GM12878 (cell line): ENCODE results near the gene SBF2. TPM values are rescaled to one million over a fixed set of nuclear protein-coding genes. Genes with fewer than 3 reads are reported as not detected.

Experiments
- ATAC-seq: fragments of 200-7000 bp; cut with Tn5 transposase; 3 replicates; pipeline ENCODE4 v1.9.1; 2020; ENCODE audit warnings: mild to moderate bottlenecking, moderate library complexity
- BruUV-seq: library from RNA; stranded (reverse); fragments of 400-500 nt; replicated peaks from 2 replicates; lab custom pipeline; 2021; lab: Mats Ljungman, UMichigan
- CTCF ChIA-PET: fragments of 300-600 bp; sonication (Branson Sonifier 250); formaldehyde crosslinking; extraction: SDS; loops from one replicate; lab custom pipeline; 2021; ENCODE audit warnings: inconsistent platforms; lab: Yijun Ruan, JAX
- POLR2A ChIA-PET: fragments of 350-600 bp; formaldehyde crosslinking; extraction: SDS; loops from one replicate; lab custom pipeline; 2021; ENCODE audit warnings: inconsistent platforms; lab: Charles Lee
- RAD21 ChIA-PET: fragments of 300-600 bp; sonication (Branson Sonifier 250); formaldehyde crosslinking; loops from one replicate; lab custom pipeline; 2023; ENCODE audit warnings: antibody characterized with exemption; ENCODE audit not compliant: unreplicated experiment; lab: Charles Lee
- SMC1A ChIA-PET: fragments of 300-600 bp; sonication (Branson Sonifier 250); formaldehyde crosslinking; loops from one replicate; lab custom pipeline; 2023; ENCODE audit not compliant: unreplicated experiment, uncharacterized antibody; lab: Charles Lee
- DNase-seq: peaks from one replicate; pipeline ENCODE4 v3.0.0-alpha.2; 2011; ENCODE audit warnings: low read depth, low spot score
- FAIRE-seq: peaks from 3 replicates; lab custom pipeline; 2011; peaks lifted over from hg19 to GRCh38; lab: Jason Lieb, UNC
- H2AFZ ChIP-seq: 2 replicates; pipeline ENCODE4 v1.6.0; 2011; ENCODE audit warnings: low read depth, low read length, control low read depth; ENCODE audit not compliant: control insufficient read depth
- H3K27ac ChIP-seq: 2 replicates; pipeline ENCODE4 v1.5.1; 2011; ENCODE audit warnings: control low read depth; ENCODE audit not compliant: control insufficient read depth, insufficient read depth
- H3K27me3 ChIP-seq, 2 experiments: replicated peaks in 1 of 2; 2 replicates each; pipeline versions ENCODE4 v1.6.0 to v1.6.1; 2011; ENCODE audit warnings: low read length in 1 of 2; ENCODE audit not compliant: control insufficient read depth in 2 of 2, insufficient read depth in 2 of 2
- H3K36me3 ChIP-seq, 2 experiments: 2 replicates each; pipeline ENCODE4 v1.5.1; 2011; ENCODE audit warnings: low read length in 1 of 2; ENCODE audit not compliant: control insufficient read depth in 2 of 2, insufficient read depth in 2 of 2
- H3K4me1 ChIP-seq: 2 replicates; pipeline ENCODE4 v1.6.1; 2011; ENCODE audit warnings: mild to moderate bottlenecking, low read length, moderate library complexity, mixed read lengths; ENCODE audit not compliant: control insufficient read depth, insufficient read depth
- H3K4me2 ChIP-seq: 2 replicates; pipeline ENCODE4 v1.6.0; 2011; ENCODE audit warnings: control low read depth; ENCODE audit not compliant: control insufficient read depth, insufficient read depth
- H3K4me3 ChIP-seq: fragments of 200-600 bp; sonication (generic); 2 replicates; pipeline ENCODE4 v1.5.1; 2016
- H3K79me2 ChIP-seq: 2 replicates; pipeline ENCODE4 v1.6.0; 2011; ENCODE audit warnings: low read length; ENCODE audit not compliant: control insufficient read depth, insufficient read depth
- H3K9ac ChIP-seq: 2 replicates; pipeline ENCODE4 v1.8.0; 2011; ENCODE audit warnings: low read length, control low read depth, mixed read lengths; ENCODE audit not compliant: control insufficient read depth, insufficient read depth
- H3K9me3 ChIP-seq: replicated peaks from 3 replicates; pipeline ENCODE4 v1.5.1; 2011; ENCODE audit warnings: mild to moderate bottlenecking, low read length; ENCODE audit not compliant: control insufficient read depth, insufficient read depth
- H4K20me1 ChIP-seq: 2 replicates; pipeline ENCODE4 v1.6.0; 2011; ENCODE audit not compliant: control insufficient read depth, insufficient read depth
- CHD1 ChIP-seq: IDR thresholded peaks from 2 replicates; pipeline ENCODE4 v1.6.1; 2012; ENCODE audit warnings: low read depth, low read length, improper control_type of control experiment
- KAT2A ChIP-seq: conservative IDR thresholded peaks from 2 replicates; pipeline ENCODE4 v1.6.1; 2011; ENCODE audit warnings: low read depth, low read length; ENCODE audit not compliant: control insufficient read depth
- MTA2 ChIP-seq: fragments of 450-650 bp; IDR thresholded peaks from 2 replicates; pipeline ENCODE4 v1.6.1; 2016; ENCODE audit warnings: low read depth, mild to moderate bottlenecking, moderate library complexity
- NBN ChIP-seq: fragments of 450-650 bp; IDR thresholded peaks from 2 replicates; pipeline ENCODE4 v1.6.1; 2016
- NR2F1 ChIP-seq: fragments of 450-650 bp; conservative IDR thresholded peaks from 2 replicates; pipeline ENCODE4 v1.6.1; 2017; ENCODE audit warnings: mild to moderate bottlenecking
- RAD21 ChIP-seq: IDR thresholded peaks from 2 replicates; pipeline ENCODE4 v1.6.1; 2011; ENCODE audit warnings: mild to moderate bottlenecking, low read depth, low read length, moderate library complexity; ENCODE audit not compliant: insufficient read depth
- ZNF384 ChIP-seq: IDR thresholded peaks from 2 replicates; pipeline ENCODE4 v1.6.1; 2012; ENCODE audit warnings: low read depth, mild to moderate bottlenecking, low read length, improper control_type of control experiment, borderline replicate concordance
- WGBS: methylation state at CpG from one replicate; pipeline ENCODE4 v1.1.6; 2016; ENCODE audit warnings: low lambda C conversion rate; ENCODE audit not compliant: insufficient replicate concordance, insufficient coverage; ENCODE audit errors: missing lambda C conversion rate; 5-methylcytosine and 5-hydroxymethylcytosine counted together
- in situ Hi-C: fragments of 300-500 bp; cut with MboI; formaldehyde crosslinking; loops from 9 replicates; pipeline ENCODE4 v1.14.3; 2018; ENCODE audit warnings: mixed read lengths
- intact Hi-C: fragments of 100-400 bp; cut with micrococcal nuclease; formaldehyde crosslinking; loops from one replicate; pipeline ENCODE4 v1.14.2; 2022; ENCODE audit not compliant: unreplicated experiment
- polyA plus RNA-seq, 11 experiments: library from polyadenylated mRNA; depleted of rRNA in 4 of 11; unstranded in 6 of 11; stranded (reverse) in 5 of 11; fragments of >200 nt; fragmentation: Nextera tagmentation in 4 of 11; fragmentation: Illumina TruSeq in 1 of 11; extraction: Ambion mirVana in 4 of 11; extraction: Trizol in 1 of 11; gene quantifications; 1 replicate in 1 of 11; 2 replicates in 10 of 11; pipeline versions ENCODE4 v1.2.1 to v1.2.3, GENCODE V29; 2011 to 2016; ENCODE audit warnings: inconsistent platforms in 2 of 11, missing spikeins in 2 of 11, low read depth in 1 of 11
- total RNA-seq, 4 experiments: library from RNA; depleted of rRNA in 3 of 4; stranded (reverse); fragments of >200 nt in 3 of 4; fragmentation: Illumina TruSeq in 1 of 4; extraction: Trizol in 1 of 4; gene quantifications; 2 replicates each; pipeline versions ENCODE4 v1.2.1 to v1.2.3, GENCODE V29; 2013 to 2021
- TF ChIP-seq, protein P1 (sequence below): fragments of 450-650 bp; IDR thresholded peaks from 2 replicates; pipeline ENCODE4 v1.6.1; 2017; ENCODE audit warnings: antibody characterized with exemption, mild to moderate bottlenecking, moderate library complexity
- TF ChIP-seq, protein P2 (sequence below): fragments of 450-650 bp; IDR thresholded peaks from 2 replicates; pipeline ENCODE4 v1.6.1; 2016; ENCODE audit warnings: mild to moderate bottlenecking
- TF ChIP-seq, protein P3 (sequence below): fragments of 450-650 bp; IDR thresholded peaks from 2 replicates; pipeline ENCODE4 v1.6.1; 2018; ENCODE audit warnings: borderline replicate concordance, mild to moderate bottlenecking; ENCODE audit not compliant: partially characterized antibody
- TF ChIP-seq, protein P4 (sequence below): fragments of 450-650 bp; IDR thresholded peaks from 2 replicates; pipeline ENCODE4 v1.6.1; 2017; ENCODE audit warnings: mild to moderate bottlenecking, low read depth, inconsistent platforms; ENCODE audit not compliant: poor library complexity, severe bottlenecking

SBF2 gene
- total and polyA plus RNA-seq, 10 of the 15 experiments (the other 5 are each of a cell fraction or from before 2014, with no cell fraction given): 0.24 to 2.3 (median 1.1) TPM

DNA sequence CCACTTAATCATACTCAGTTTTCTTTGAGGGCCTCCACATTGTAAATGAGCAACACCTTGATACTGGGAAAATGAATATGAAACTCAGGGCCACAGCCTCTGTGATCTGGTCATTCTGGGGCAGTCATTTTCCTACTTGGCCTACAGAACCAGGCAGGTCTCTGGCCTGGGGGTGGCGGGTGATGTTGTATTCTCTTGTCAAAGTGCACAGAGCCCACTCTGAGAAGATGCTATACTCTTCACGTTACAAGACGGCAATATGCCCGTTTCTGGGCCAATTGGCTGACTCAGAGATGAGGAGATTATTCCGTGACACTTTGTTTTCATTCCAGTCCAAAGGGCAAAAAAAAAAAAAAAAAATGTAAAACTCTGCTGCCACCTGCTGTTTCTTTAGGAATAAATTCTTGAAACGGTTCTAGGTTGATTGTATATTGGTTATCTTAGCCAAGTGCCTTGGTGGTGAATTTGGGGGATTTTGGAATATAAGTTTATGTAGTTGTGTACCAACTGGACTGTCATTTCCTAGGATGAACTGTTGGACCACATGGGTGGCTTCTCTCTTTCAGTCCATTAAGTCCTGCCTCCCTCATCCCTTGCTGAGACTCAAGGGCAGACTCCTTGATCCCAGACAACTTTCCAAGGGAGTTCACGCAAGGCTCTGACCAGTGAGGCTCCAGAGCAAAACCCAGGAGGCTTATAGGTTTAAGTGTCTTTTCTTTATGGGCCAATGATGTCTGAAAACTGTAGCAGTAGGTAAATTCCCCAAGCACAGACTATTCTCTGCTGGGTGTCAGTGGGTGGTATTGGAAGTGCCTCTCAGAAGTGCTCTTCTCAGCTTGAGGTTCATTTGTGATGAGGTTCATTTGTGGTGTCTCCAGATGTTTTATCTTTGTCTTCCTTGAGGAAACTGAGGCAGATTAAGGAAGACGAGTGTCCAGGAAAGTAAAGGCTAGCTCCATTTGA lies 29.1 kb upstream of the SBF2 start:
- Histone ChIP-seq H2AFZ (peak overlapping the region; percentile 59), H3K36me3 (no peaks in the 10 kb centered on the region), H3K9me3 (no peaks in the 10 kb centered on the region), H3K27ac (no peak overlapping the region), H3K4me2 (no peak overlapping the region), H3K4me1 (peaks cover 8% of the 10 kb centered on the region), H4K20me1 (no peaks in the 10 kb centered on the region), H3K27me3 (0 out of 4 replicates have a peak, but pooled peaks cover 0 to 1% of the 10 kb centered on the region in 2 experiments), H3K79me2 (no peaks in the 10 kb centered on the region), H3K4me3 (no peak overlapping the region), H3K9ac (no peak overlapping the region)
- BruUV-seq: no TSS peak
- POLR2A ChIA-PET: no interaction called here
- CTCF ChIA-PET: interaction anchor here (0.6 to 4.6 kb wide), 22 partner anchors 8 to 788 kb away, joined by 3 to 52 read pairs (median 4); no protein-coding TSS in a partner anchor
- in situ Hi-C loops: loop anchor here (5.0 to 10.0 kb wide), 3 partner anchors 111 to 558 kb away; no protein-coding TSS in a partner anchor
- intact Hi-C loops: loop anchor here (1.0 to 5.0 kb wide), 4 partner anchors 115 to 566 kb away; no protein-coding TSS in a partner anchor
- no peak for DNase-seq
- FAIRE-seq: peak; percentile 69
- SMC1A ChIA-PET: interaction anchor here (0.7 to 6.5 kb wide), 15 partner anchors 8 to 415 kb away, joined by 3 to 55 read pairs (median 5); partner anchors contain the start of gene ADM
- WGBS: 23% methylated on average over 8 of the region's 8 CpGs
- RAD21 ChIA-PET: interaction anchor here (0.6 to 3.2 kb wide), 9 partner anchors 13 to 462 kb away, joined by 3 to 15 read pairs (median 4); no protein-coding TSS in a partner anchor
- peak; percentile 84 for ATAC-seq
- TF ChIP-seq, protein P1, sequence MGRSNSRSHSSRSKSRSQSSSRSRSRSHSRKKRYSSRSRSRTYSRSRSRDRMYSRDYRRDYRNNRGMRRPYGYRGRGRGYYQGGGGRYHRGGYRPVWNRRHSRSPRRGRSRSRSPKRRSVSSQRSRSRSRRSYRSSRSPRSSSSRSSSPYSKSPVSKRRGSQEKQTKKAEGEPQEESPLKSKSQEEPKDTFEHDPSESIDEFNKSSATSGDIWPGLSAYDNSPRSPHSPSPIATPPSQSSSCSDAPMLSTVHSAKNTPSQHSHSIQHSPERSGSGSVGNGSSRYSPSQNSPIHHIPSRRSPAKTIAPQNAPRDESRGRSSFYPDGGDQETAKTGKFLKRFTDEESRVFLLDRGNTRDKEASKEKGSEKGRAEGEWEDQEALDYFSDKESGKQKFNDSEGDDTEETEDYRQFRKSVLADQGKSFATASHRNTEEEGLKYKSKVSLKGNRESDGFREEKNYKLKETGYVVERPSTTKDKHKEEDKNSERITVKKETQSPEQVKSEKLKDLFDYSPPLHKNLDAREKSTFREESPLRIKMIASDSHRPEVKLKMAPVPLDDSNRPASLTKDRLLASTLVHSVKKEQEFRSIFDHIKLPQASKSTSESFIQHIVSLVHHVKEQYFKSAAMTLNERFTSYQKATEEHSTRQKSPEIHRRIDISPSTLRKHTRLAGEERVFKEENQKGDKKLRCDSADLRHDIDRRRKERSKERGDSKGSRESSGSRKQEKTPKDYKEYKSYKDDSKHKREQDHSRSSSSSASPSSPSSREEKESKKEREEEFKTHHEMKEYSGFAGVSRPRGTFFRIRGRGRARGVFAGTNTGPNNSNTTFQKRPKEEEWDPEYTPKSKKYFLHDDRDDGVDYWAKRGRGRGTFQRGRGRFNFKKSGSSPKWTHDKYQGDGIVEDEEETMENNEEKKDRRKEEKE: no peak
- TF ChIP-seq CHD1: no peak
- peak; percentile 89 for TF ChIP-seq ZNF384
- TF ChIP-seq, protein P2, sequence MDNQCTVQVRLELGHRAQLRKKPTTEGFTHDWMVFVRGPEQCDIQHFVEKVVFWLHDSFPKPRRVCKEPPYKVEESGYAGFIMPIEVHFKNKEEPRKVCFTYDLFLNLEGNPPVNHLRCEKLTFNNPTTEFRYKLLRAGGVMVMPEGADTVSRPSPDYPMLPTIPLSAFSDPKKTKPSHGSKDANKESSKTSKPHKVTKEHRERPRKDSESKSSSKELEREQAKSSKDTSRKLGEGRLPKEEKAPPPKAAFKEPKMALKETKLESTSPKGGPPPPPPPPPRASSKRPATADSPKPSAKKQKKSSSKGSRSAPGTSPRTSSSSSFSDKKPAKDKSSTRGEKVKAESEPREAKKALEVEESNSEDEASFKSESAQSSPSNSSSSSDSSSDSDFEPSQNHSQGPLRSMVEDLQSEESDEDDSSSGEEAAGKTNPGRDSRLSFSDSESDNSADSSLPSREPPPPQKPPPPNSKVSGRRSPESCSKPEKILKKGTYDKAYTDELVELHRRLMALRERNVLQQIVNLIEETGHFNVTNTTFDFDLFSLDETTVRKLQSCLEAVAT: 0 out of 2 replicates have a peak, but pooled peaks have one; percentile 25
- peak; percentile 82 for TF ChIP-seq RAD21
- TF ChIP-seq MTA2: 0 out of 2 replicates have a peak, but pooled peaks have one; percentile 22
- TF ChIP-seq, protein P3, sequence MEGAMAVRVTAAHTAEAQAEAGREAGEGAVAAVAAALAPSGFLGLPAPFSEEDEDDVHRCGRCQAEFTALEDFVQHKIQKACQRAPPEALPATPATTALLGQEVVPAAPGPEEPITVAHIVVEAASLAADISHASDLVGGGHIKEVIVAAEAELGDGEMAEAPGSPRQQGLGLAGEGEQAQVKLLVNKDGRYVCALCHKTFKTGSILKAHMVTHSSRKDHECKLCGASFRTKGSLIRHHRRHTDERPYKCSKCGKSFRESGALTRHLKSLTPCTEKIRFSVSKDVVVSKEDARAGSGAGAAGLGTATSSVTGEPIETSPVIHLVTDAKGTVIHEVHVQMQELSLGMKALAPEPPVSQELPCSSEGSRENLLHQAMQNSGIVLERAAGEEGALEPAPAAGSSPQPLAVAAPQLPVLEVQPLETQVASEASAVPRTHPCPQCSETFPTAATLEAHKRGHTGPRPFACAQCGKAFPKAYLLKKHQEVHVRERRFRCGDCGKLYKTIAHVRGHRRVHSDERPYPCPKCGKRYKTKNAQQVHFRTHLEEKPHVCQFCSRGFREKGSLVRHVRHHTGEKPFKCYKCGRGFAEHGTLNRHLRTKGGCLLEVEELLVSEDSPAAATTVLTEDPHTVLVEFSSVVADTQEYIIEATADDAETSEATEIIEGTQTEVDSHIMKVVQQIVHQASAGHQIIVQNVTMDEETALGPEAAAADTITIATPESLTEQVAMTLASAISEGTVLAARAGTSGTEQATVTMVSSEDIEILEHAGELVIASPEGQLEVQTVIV: no peak
- TF ChIP-seq KAT2A: no peak
- TF ChIP-seq NBN: 0 out of 2 replicates have a peak, but pooled peaks have one; percentile 19
- TF ChIP-seq, protein P4, sequence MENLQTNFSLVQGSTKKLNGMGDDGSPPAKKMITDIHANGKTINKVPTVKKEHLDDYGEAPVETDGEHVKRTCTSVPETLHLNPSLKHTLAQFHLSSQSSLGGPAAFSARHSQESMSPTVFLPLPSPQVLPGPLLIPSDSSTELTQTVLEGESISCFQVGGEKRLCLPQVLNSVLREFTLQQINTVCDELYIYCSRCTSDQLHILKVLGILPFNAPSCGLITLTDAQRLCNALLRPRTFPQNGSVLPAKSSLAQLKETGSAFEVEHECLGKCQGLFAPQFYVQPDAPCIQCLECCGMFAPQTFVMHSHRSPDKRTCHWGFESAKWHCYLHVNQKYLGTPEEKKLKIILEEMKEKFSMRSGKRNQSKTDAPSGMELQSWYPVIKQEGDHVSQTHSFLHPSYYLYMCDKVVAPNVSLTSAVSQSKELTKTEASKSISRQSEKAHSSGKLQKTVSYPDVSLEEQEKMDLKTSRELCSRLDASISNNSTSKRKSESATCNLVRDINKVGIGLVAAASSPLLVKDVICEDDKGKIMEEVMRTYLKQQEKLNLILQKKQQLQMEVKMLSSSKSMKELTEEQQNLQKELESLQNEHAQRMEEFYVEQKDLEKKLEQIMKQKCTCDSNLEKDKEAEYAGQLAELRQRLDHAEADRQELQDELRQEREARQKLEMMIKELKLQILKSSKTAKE: peak; percentile 22
- TF ChIP-seq NR2F1: peak; percentile 38; the same call in 1 of the 2 replicates
